HEK293 (cell line): Measurements from ENCODE around the gene TMEM186.

Experiments used
- BCL11A ChIP-seq: fragments of 450-650 bp; formaldehyde crosslinking; IDR thresholded peaks from 2 replicates; pipeline ENCODE4 v1.5.1; 2016; ENCODE audit warnings: low read depth, missing biosample characterization, missing genetic modification characterization
- KLF16 ChIP-seq: fragments of 450-650 bp; formaldehyde crosslinking; IDR thresholded peaks from 2 replicates; pipeline ENCODE4 v1.5.1; 2017; ENCODE audit warnings: missing biosample characterization, missing genetic modification characterization
- ZBTB20 ChIP-seq: fragments of 450-650 bp; formaldehyde crosslinking; IDR thresholded peaks from 2 replicates; pipeline ENCODE4 v1.5.1; 2016; ENCODE audit warnings: missing biosample characterization, missing genetic modification characterization
- ZNF138 ChIP-seq: fragments of 450-650 bp; formaldehyde crosslinking; IDR thresholded peaks from 2 replicates; pipeline ENCODE4 v1.5.1; 2016; ENCODE audit warnings: missing biosample characterization, missing genetic modification characterization, borderline replicate concordance
- ZNF174 ChIP-seq: fragments of 450-650 bp; formaldehyde crosslinking; IDR thresholded peaks from 2 replicates; pipeline ENCODE4 v1.5.0; 2017; ENCODE audit warnings: missing biosample characterization, mild to moderate bottlenecking, missing genetic modification characterization
- ZNF274 ChIP-seq, 2 experiments: fragments of 200-500 bp in 1 of 2; fragments of 450-650 bp in 1 of 2; sonication (Bioruptor generic) in 1 of 2; formaldehyde crosslinking in 1 of 2; IDR thresholded peaks; 2 replicates each; pipeline versions ENCODE4 v1.5.1 to v1.6.1; 2014 to 2016; ENCODE audit warnings: borderline replicate concordance in 1 of 2, inconsistent platforms in 1 of 2, low read length in 1 of 2, missing biosample characterization in 1 of 2, missing genetic modification characterization in 1 of 2
- ZNF292 ChIP-seq: fragments of 450-650 bp; formaldehyde crosslinking; IDR thresholded peaks from 2 replicates; pipeline ENCODE4 v1.5.1; 2016; ENCODE audit warnings: low read depth, missing biosample characterization, missing genetic modification characterization, borderline replicate concordance
- ZNF394 ChIP-seq: fragments of 450-650 bp; formaldehyde crosslinking; IDR thresholded peaks from 2 replicates; pipeline ENCODE4 v1.5.1; 2016; ENCODE audit warnings: missing biosample characterization, missing genetic modification characterization, mild to moderate bottlenecking, moderate library complexity, borderline replicate concordance
- ZNF423 ChIP-seq: fragments of 450-650 bp; formaldehyde crosslinking; IDR thresholded peaks from 2 replicates; pipeline ENCODE4 v1.5.1; 2016; ENCODE audit warnings: missing biosample characterization, missing genetic modification characterization
- ZNF433 ChIP-seq: fragments of 450-650 bp; formaldehyde crosslinking; IDR thresholded peaks from 2 replicates; pipeline ENCODE4 v1.5.1; 2016; ENCODE audit warnings: missing biosample characterization, missing genetic modification characterization, low read depth
- ZNF530 ChIP-seq: fragments of 450-650 bp; formaldehyde crosslinking; IDR thresholded peaks from 2 replicates; pipeline ENCODE4 v1.5.1; 2016; ENCODE audit warnings: low read depth, missing biosample characterization, missing genetic modification characterization
- ZNF76 ChIP-seq: fragments of 450-650 bp; formaldehyde crosslinking; IDR thresholded peaks from 2 replicates; pipeline ENCODE4; 2016; ENCODE audit warnings: low read depth, missing biosample characterization, missing genetic modification characterization, borderline replicate concordance
- ZNF830 ChIP-seq: fragments of 450-650 bp; IDR thresholded peaks from 2 replicates; pipeline ENCODE4 v1.5.0; 2018; ENCODE audit warnings: missing biosample characterization, missing genetic modification characterization, low read depth, mild to moderate bottlenecking, moderate library complexity
- TF ChIP-seq, protein P1 (sequence below): fragments of 450-650 bp; formaldehyde crosslinking; IDR thresholded peaks from 2 replicates; pipeline ENCODE4 v1.5.1; 2016; ENCODE audit warnings: missing biosample characterization, missing genetic modification characterization

DNA sequence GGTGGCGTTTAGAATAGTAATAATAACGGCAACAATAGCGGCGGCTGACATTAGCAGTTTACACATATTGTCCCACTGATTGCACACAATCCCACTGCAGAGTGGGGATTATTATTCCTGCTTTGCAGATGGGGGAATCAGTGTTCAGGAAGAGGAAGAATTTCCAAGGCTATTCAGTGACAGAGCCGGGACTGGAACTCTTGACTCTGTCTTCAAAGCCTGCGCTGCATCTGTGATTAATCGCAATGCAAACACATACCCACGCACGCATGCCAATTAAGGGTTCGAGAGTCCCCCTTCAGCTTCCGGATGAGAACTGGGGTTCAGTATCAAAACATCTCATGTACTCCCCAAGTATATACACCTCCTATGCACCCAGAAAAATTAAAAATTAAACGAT is 29.2 kb downstream of the TMEM186 start:
- no peak for TF ChIP-seq ZNF433
- TF ChIP-seq ZNF394 (tag by site-specific recombination) = no peak
- TF ChIP-seq, protein P1, sequence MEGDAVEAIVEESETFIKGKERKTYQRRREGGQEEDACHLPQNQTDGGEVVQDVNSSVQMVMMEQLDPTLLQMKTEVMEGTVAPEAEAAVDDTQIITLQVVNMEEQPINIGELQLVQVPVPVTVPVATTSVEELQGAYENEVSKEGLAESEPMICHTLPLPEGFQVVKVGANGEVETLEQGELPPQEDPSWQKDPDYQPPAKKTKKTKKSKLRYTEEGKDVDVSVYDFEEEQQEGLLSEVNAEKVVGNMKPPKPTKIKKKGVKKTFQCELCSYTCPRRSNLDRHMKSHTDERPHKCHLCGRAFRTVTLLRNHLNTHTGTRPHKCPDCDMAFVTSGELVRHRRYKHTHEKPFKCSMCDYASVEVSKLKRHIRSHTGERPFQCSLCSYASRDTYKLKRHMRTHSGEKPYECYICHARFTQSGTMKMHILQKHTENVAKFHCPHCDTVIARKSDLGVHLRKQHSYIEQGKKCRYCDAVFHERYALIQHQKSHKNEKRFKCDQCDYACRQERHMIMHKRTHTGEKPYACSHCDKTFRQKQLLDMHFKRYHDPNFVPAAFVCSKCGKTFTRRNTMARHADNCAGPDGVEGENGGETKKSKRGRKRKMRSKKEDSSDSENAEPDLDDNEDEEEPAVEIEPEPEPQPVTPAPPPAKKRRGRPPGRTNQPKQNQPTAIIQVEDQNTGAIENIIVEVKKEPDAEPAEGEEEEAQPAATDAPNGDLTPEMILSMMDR (tag by site-specific recombination) = no peak
- TF ChIP-seq ZBTB20 (tag by site-specific recombination) = no peak
- no peak for TF ChIP-seq ZNF174 (tag by site-specific recombination)
- TF ChIP-seq ZNF138 (tag by site-specific recombination) = no peak
- TF ChIP-seq ZNF292 (tag by site-specific recombination) = no peak
- no peak for TF ChIP-seq ZNF530 (tag by site-specific recombination)
- TF ChIP-seq ZNF830 (tag by site-specific recombination) = no peak
- no peak for TF ChIP-seq ZNF423 (tag by site-specific recombination)
- no peak for TF ChIP-seq ZNF76
- no peak for TF ChIP-seq ZNF274 (IDR thresholded peaks at IDR 0.05; ENCODE audit: low read length)
- TF ChIP-seq ZNF274 (tag by site-specific recombination; IDR thresholded peaks at IDR 0.05; ENCODE audit: borderline replicate concordance) = no peak
- TF ChIP-seq BCL11A = no peak
- TF ChIP-seq KLF16 (tag by site-specific recombination) = no peak
